Type B pancreatic cell (in vitro differentiated cells): ENCODE results near the gene PRKN. TPM values are rescaled to one million over a fixed set of nuclear protein-coding genes. Genes with fewer than 3 reads are reported as not detected.

ENCODE experiments used
- DNase-seq: peaks from one replicate; pipeline ENCODE4 v3.0.0; 2021; ENCODE audit warnings: mixed read lengths; ENCODE audit not compliant: unreplicated experiment; ENCODE audit errors: extremely low spot score
- H3K27ac Mint-ChIP-seq: 2 replicates; pipeline ENCODE4 v1.8.0; 2021; ENCODE audit warnings: mild to moderate bottlenecking, mixed read lengths
- H3K27me3 Mint-ChIP-seq: 2 replicates; pipeline ENCODE4 v1.8.0; 2021; ENCODE audit warnings: mixed read lengths
- H3K36me3 Mint-ChIP-seq: 2 replicates; pipeline ENCODE4 v1.8.0; 2021; ENCODE audit warnings: mixed read lengths
- H3K4me1 Mint-ChIP-seq: one replicate; pipeline ENCODE4 v1.8.0; 2021; ENCODE audit warnings: mixed read lengths; ENCODE audit not compliant: unreplicated experiment
- H3K4me3 Mint-ChIP-seq: 2 replicates; pipeline ENCODE4 v1.8.0; 2021; ENCODE audit warnings: mild to moderate bottlenecking, mixed read lengths
- H3K9me3 Mint-ChIP-seq: 2 replicates; pipeline ENCODE4 v1.8.0; 2021; ENCODE audit warnings: mixed read lengths
- CTCF ChIP-seq: fragments of 200-600 bp; sonication (generic); conservative IDR thresholded peaks from 2 replicates; pipeline ENCODE4 v1.5.0; 2021; ENCODE audit warnings: antibody characterized with exemption, mild to moderate bottlenecking
- total RNA-seq: library from RNA; stranded (reverse); gene quantifications from 2 replicates; pipeline ENCODE4 v1.2.1, GENCODE V29; 2021; ENCODE audit warnings: low replicate concordance

Gene PRKN
- total RNA-seq, 1 donor from 2014 or later, result 6.2 TPM

- Mint-ChIP-seq H3K4me1 (no peaks in the 10 kb centered on the region), H3K9me3 (peaks cover 7% of the 10 kb centered on the region), H3K4me3 (no peak overlapping the region), H3K36me3 (no peaks in the 10 kb centered on the region), H3K27me3 (no peaks in the 10 kb centered on the region), H3K27ac (no peak overlapping the region)
- TF ChIP-seq CTCF, result no peak
- DNase-seq, result no peak
Observed at GRCh38 chr6:162630069-162630468, 97.5 kb downstream of the PRKN start.

GRCh38 chr6:162627825-162628224 is 99.7 kb downstream of the PRKN start:
- Mint-ChIP-seq H3K27ac (no peak overlapping the region), H3K27me3 (no peaks in the 10 kb centered on the region), H3K36me3 (no peaks in the 10 kb centered on the region), H3K4me1 (no peaks in the 10 kb centered on the region), H3K4me3 (no peak overlapping the region), H3K9me3 (peaks cover 7% of the 10 kb centered on the region)
- no peak for DNase-seq
- TF ChIP-seq CTCF, result no peak

- Mint-ChIP-seq H3K9me3 (peaks cover 7% of the 10 kb centered on the region), H3K4me1 (no peaks in the 10 kb centered on the region), H3K36me3 (no peaks in the 10 kb centered on the region), H3K27me3 (no peaks in the 10 kb centered on the region), H3K4me3 (no peak overlapping the region), H3K27ac (no peak overlapping the region)
- TF ChIP-seq CTCF, result no peak
- no peak for DNase-seq
Observed at GRCh38 chr6:162627362-162627761, 100.2 kb downstream of the PRKN start.

GRCh38 chr6:162626869-162627268 is 100.7 kb downstream of the PRKN start:
- Mint-ChIP-seq H3K4me1 (no peaks in the 10 kb centered on the region), H3K9me3 (peaks cover 7% of the 10 kb centered on the region), H3K36me3 (no peaks in the 10 kb centered on the region), H3K4me3 (no peak overlapping the region), H3K27ac (no peak overlapping the region), H3K27me3 (no peaks in the 10 kb centered on the region)
- no peak for DNase-seq
- no peak for TF ChIP-seq CTCF

GRCh38 chr6:162625846-162626540 is 101.6 kb downstream of the PRKN start:
- DNase-seq, result no peak
- Mint-ChIP-seq H3K4me3 (no peak overlapping the region), H3K27me3 (no peaks in the 10 kb centered on the region), H3K36me3 (no peaks in the 10 kb centered on the region), H3K9me3 (peaks cover 7% of the 10 kb centered on the region), H3K27ac (no peak overlapping the region), H3K4me1 (peaks cover 4% of the 10 kb centered on the region)
- TF ChIP-seq CTCF, result no peak
